OCI-LY3 (cell line): ENCODE data around the gene UGT1A3.

Source experiments
- H2AFZ ChIP-seq: fragments of 200-600, 300-600 bp; shearing (Covaris generic); 2 replicates; pipeline ENCODE4 v1.6.0; 2014; ENCODE audit warnings: antibody characterized with exemption, low read depth, low read length
- H3K27ac ChIP-seq: fragments of 200-600, 300-600 bp; sonication (generic); 2 replicates; pipeline ENCODE4 v1.5.1; 2014; ENCODE audit warnings: mild to moderate bottlenecking, low read length, moderate library complexity, mixed read lengths
- H3K27me3 ChIP-seq: fragments of 200-600, 300-600 bp; sonication (generic); 2 replicates; pipeline ENCODE4 v1.6.1; 2014; ENCODE audit warnings: low read depth, low read length, mixed read lengths
- H3K36me3 ChIP-seq: fragments of 200-600, 300-600 bp; sonication (generic); replicated peaks from 2 replicates; pipeline ENCODE3; 2014; ENCODE audit warnings: low read depth, low read length, mixed read lengths
- H3K4me1 ChIP-seq: fragments of 300-600, 200-600 bp; sonication (generic); 2 replicates; pipeline ENCODE4 v1.6.1; 2014; ENCODE audit warnings: low read length, mixed read lengths
- H3K4me2 ChIP-seq: fragments of 200-600, 300-600 bp; sonication (generic); 2 replicates; pipeline ENCODE4 v1.6.1; 2014; ENCODE audit warnings: low read length, mixed read lengths
- H3K4me3 ChIP-seq: fragments of 300-600, 200-600 bp; sonication (generic); 2 replicates; pipeline ENCODE4 v1.5.1; 2014; ENCODE audit warnings: antibody characterized with exemption, mild to moderate bottlenecking, low read length, moderate library complexity
- H3K79me2 ChIP-seq: fragments of 300-600, 200-600 bp; shearing (Covaris generic); 2 replicates; pipeline ENCODE4 v1.6.1; 2014; ENCODE audit warnings: mild to moderate bottlenecking, low read length, mixed read lengths
- H3K9ac ChIP-seq: fragments of 300-600, 200-600 bp; shearing (Covaris generic); 2 replicates; pipeline ENCODE4 v1.6.0; 2014; ENCODE audit warnings: mild to moderate bottlenecking, low read length, moderate library complexity
- H3K9me3 ChIP-seq: fragments of 200-600, 300-600 bp; shearing (Covaris generic); 2 replicates; pipeline ENCODE4 v1.6.1; 2014; ENCODE audit warnings: low read length, mixed read lengths; ENCODE audit not compliant: insufficient read depth
- H4K20me1 ChIP-seq: fragments of 200-600, 300-600 bp; sonication (generic); 2 replicates; pipeline ENCODE4 v1.6.1; 2016; ENCODE audit warnings: low read length, mixed read lengths; ENCODE audit not compliant: insufficient read depth
- EZH2phosphoT487 ChIP-seq: fragments of 200-600 bp; shearing (Covaris generic); IDR thresholded peaks from 2 replicates; pipeline ENCODE4 v1.6.1; 2018; ENCODE audit warnings: antibody characterized with exemption, mixed run types, low read depth
- TF ChIP-seq, protein P1 (sequence below): fragments of 200-600, 300-600 bp; sonication (generic); IDR thresholded peaks from 2 replicates; pipeline ENCODE4 v1.5.1; 2014; ENCODE audit warnings: antibody characterized with exemption, low read length, low read depth

UGT1A3 gene

GRCh38 chr2:233772583-233772982 lies 43.7 kb downstream of the UGT1A3 start:
- Histone ChIP-seq H3K79me2 (no peaks in the 10 kb centered on the region), H3K27me3 (no peaks in the 10 kb centered on the region), H3K27ac (no peak overlapping the region), H3K9ac (no peak overlapping the region), H3K9me3 (no peaks in the 10 kb centered on the region), H4K20me1 (no peaks in the 10 kb centered on the region), H3K4me3 (no peak overlapping the region), H3K4me1 (no peaks in the 10 kb centered on the region), H3K4me2 (no peak overlapping the region), H3K36me3 (no peaks in the 10 kb centered on the region), H2AFZ (no peak overlapping the region)
- TF ChIP-seq, protein P1, sequence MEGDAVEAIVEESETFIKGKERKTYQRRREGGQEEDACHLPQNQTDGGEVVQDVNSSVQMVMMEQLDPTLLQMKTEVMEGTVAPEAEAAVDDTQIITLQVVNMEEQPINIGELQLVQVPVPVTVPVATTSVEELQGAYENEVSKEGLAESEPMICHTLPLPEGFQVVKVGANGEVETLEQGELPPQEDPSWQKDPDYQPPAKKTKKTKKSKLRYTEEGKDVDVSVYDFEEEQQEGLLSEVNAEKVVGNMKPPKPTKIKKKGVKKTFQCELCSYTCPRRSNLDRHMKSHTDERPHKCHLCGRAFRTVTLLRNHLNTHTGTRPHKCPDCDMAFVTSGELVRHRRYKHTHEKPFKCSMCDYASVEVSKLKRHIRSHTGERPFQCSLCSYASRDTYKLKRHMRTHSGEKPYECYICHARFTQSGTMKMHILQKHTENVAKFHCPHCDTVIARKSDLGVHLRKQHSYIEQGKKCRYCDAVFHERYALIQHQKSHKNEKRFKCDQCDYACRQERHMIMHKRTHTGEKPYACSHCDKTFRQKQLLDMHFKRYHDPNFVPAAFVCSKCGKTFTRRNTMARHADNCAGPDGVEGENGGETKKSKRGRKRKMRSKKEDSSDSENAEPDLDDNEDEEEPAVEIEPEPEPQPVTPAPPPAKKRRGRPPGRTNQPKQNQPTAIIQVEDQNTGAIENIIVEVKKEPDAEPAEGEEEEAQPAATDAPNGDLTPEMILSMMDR, result no peak
- TF ChIP-seq EZH2phosphoT487, result no peak

DNA sequence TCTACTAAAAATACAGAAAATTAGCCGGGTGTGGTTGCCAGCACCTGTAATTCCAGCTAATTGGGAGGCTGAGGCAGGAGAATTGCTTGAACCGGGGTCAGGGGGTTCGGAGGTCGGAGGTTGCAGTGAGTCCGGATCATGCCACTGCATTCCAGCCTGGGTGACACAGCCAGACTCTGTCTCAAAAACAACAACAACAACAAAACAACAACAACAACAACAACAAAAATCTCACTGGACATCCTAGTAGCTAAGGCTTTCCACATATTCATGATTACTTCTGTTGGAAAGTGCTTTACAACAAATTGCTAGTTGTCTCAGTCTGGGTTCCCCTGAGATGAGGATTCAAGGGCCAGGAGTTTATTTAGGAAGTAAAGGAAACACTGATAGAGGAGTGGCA lies 45.0 kb downstream of the UGT1A3 start:
- H4K20me1 ChIP-seq, result no peaks in the 10 kb centered on the region
- no peak overlapping the region for H2AFZ ChIP-seq
- H3K79me2 ChIP-seq, result no peaks in the 10 kb centered on the region
- H3K36me3 ChIP-seq, result no peaks in the 10 kb centered on the region
- no peak for TF ChIP-seq EZH2phosphoT487
- TF ChIP-seq, protein P1, result no peak
- H3K4me2 ChIP-seq, result no peak overlapping the region
- no peaks in the 10 kb centered on the region for H3K27me3 ChIP-seq
- no peak overlapping the region for H3K9ac ChIP-seq
- H3K9me3 ChIP-seq, result no peaks in the 10 kb centered on the region
- no peak overlapping the region for H3K27ac ChIP-seq
- H3K4me3 ChIP-seq, result no peak overlapping the region
- no peaks in the 10 kb centered on the region for H3K4me1 ChIP-seq

DNA sequence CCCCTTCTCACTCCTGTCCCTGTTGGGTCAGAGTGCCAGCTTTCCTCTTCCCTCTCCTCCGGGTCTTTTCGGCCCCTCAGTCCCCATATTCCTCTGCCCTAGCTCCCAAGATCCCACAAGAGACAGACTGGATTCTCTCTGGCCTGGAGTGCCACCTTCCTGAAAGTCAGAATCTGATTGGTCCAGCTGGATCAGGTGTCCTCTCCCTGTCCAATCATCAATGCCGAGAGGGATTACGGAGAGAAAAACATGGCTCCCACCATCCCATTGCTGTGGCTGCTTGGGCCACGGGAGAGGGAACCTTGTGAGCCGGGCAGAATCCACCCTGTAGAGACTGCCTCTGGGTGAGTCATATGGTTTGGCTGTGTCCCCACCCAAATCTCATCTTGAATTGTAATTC lies 46.6 kb downstream of the UGT1A3 start:
- no peaks in the 10 kb centered on the region for H4K20me1 ChIP-seq
- no peak overlapping the region for H3K9ac ChIP-seq
- no peak overlapping the region for H3K4me3 ChIP-seq
- no peak for TF ChIP-seq EZH2phosphoT487
- TF ChIP-seq, protein P1, result no peak
- H3K36me3 ChIP-seq, result no peaks in the 10 kb centered on the region
- H3K27me3 ChIP-seq, result no peaks in the 10 kb centered on the region
- no peaks in the 10 kb centered on the region for H3K9me3 ChIP-seq
- H3K4me1 ChIP-seq, result no peaks in the 10 kb centered on the region
- H3K27ac ChIP-seq, result no peak overlapping the region
- no peak overlapping the region for H3K4me2 ChIP-seq
- no peak overlapping the region for H2AFZ ChIP-seq
- no peaks in the 10 kb centered on the region for H3K79me2 ChIP-seq

- Histone ChIP-seq H3K79me2 (no peaks in the 10 kb centered on the region), H3K4me1 (no peaks in the 10 kb centered on the region), H3K9ac (no peak within 1 kb of the TSS), H3K27ac (no peak within 1 kb of the TSS), H4K20me1 (no peaks in the 10 kb centered on the region), H3K27me3 (no peaks in the 10 kb centered on the region), H2AFZ (no peak within 1 kb of the TSS), H3K4me2 (no peak within 1 kb of the TSS), H3K4me3 (no peak within 1 kb of the TSS), H3K9me3 (no peaks in the 10 kb centered on the region), H3K36me3 (no peaks in the 10 kb centered on the region)
- TF ChIP-seq, protein P1, result no peak
- TF ChIP-seq EZH2phosphoT487, result no peak
Measured at GRCh38 chr2:233778030-233778429, 49.2 kb downstream of the UGT1A3 start, which contains the start of gene MROH2A. Gene MROH2A (plus strand): TSS chr2:233778330. CDS start chr2:233779359, 1,029 bp downstream.
